Esophagus muscularis mucosa (tissue), 4 donors: Measurements from ENCODE around the gene PRKAG2. TPM values are rescaled to one million over a fixed set of nuclear protein-coding genes. Genes with fewer than 3 reads are reported as not detected.
"Not testable (repeated sequence)": the region's sequence is repeated elsewhere in the genome, so short reads cannot be mapped to it uniquely, and the experiment has no call there.

Source experiments
- DNase-seq: peaks from one replicate; pipeline ENCODE4 v3.0.0-alpha.2; 2017; ENCODE audit errors: extremely low spot score
- H3K27ac ChIP-seq, 4 donors: fragments of 200-600 bp; sonication (generic); replicated peaks in 1 of 4; 1 replicate in 3 of 4; 2 replicates in 1 of 4; pipeline ENCODE4 v1.5.1; 2016 to 2019; ENCODE audit warnings: mild to moderate bottlenecking in 1 of 4
- H3K27me3 ChIP-seq, 4 donors: fragments of 200-600 bp; sonication (generic); one replicate each; pipeline versions ENCODE4 v1.5.1 to v1.6.0; 2016 to 2019
- H3K36me3 ChIP-seq, 4 donors: fragments of 200-600 bp; sonication (generic); one replicate each; pipeline ENCODE4 v1.5.1; 2016 to 2019
- H3K4me1 ChIP-seq, 4 donors: fragments of 200-600 bp; sonication (generic); one replicate each; pipeline ENCODE4 v1.5.1; 2016 to 2019
- H3K4me3 ChIP-seq, 4 donors: fragments of 200-600 bp; sonication (generic); 1 replicate in 2 of 4; 2 replicates in 2 of 4; pipeline ENCODE4 v1.5.1; 2016 to 2019; ENCODE audit warnings: mild to moderate bottlenecking in 4 of 4, moderate library complexity in 1 of 4
- H3K9me3 ChIP-seq, 4 donors: fragments of 200-600 bp; sonication (generic); 1 replicate in 3 of 4; 2 replicates in 1 of 4; pipeline ENCODE4 v1.5.1; 2016 to 2019
- EP300 ChIP-seq: sonication (generic); formaldehyde crosslinking; IDR thresholded peaks from one replicate; pipeline ENCODE4 v1.6.1; 2017; ENCODE audit warnings: antibody characterized with exemption
- POLR2A ChIP-seq: fragments of 450-650 bp; IDR thresholded peaks from one replicate; pipeline ENCODE4 v1.6.1; 2017; ENCODE audit warnings: antibody characterized with exemption, moderate library complexity, mild to moderate bottlenecking, low read depth
- POLR2AphosphoS5 ChIP-seq, 2 donors: sonication (generic); formaldehyde crosslinking; IDR thresholded peaks; one replicate each; pipeline ENCODE4 v1.6.1; 2017; ENCODE audit warnings: antibody characterized with exemption in 2 of 2
- WGBS: methylation state at CpG from one replicate; pipeline ENCODE4 v1.1.5; 2018; 5-methylcytosine and 5-hydroxymethylcytosine counted together
- intact Hi-C: fragments of 100-400 bp; cut with DNase I; formaldehyde crosslinking; loops from one replicate; pipeline ENCODE4 v1.15.1; 2023
- total RNA-seq, 4 donors: library from RNA; depleted of rRNA; stranded (reverse); fragments of >200 nt; gene quantifications; one replicate each; pipeline versions ENCODE4 v1.1.0 to v1.2.1, GENCODE V29; 2016
- TF ChIP-seq, protein P1 (sequence below), 3 experiments: fragments of 200-600 bp in 2 of 3; fragments of 450-650 bp in 1 of 3; sonication (generic) in 2 of 3; IDR thresholded peaks; one replicate each; pipeline ENCODE4 v1.5.1; 2017 to 2019; ENCODE audit warnings: antibody characterized with exemption in 3 of 3, mild to moderate bottlenecking in 2 of 3, moderate library complexity in 1 of 3

Gene PRKAG2
- total RNA-seq, 4 donors from 2014 or later = 51.3 to 97.2 (median 77.5) TPM

DNA sequence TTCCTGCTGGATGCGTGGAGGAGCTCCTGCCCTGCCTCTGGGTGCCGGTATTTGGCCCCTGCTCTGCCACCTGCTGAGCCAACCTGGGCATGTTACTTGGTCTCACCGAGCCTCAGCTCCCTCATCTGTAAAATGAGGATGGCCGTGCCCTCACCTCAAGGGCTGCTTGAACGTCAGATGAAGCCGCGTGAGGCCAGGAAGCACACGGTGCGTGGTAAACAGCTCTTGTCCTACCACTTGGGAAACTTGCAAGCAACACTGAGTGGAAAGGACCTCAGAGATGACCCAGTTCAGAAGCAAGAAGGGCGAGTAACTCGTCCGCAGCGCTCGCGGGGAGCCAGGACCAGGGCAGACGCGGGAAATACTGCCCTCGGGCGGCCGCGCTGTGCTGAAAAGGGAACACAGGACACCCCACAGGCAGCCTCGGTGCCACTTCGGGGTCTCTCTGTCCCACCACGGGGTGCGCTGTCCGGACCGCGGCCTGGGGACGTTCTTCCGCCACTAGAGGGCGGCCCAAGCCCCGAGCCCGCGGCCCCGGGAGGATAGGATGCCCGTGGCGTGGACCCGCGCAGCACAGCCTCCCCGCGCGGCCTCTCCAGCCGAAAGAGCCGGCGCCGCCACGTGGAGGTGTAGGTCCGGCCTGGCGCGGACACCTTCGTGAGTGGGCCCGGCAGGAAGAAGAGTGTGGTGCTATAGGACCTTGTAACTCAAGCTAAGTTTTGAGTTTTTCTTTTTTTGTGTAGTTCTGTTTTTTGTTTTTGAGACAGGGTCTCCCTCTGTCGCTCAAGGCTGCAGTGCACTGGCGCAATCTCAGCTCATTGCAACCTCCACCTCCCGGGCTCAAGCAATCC, 94.1 kb downstream of the PRKAG2 start:
- H3K4me3 ChIP-seq = peak overlapping the region; percentile 26 to 48 (median 32)
- H3K27ac ChIP-seq = peak overlapping the region in 1 of 4 donors; percentile 2
- TF ChIP-seq POLR2AphosphoS5 (IDR thresholded peaks at IDR 0.05) = peak in 1 of 2 donors; percentile 39
- no peak for TF ChIP-seq EP300
- TF ChIP-seq, protein P1, sequence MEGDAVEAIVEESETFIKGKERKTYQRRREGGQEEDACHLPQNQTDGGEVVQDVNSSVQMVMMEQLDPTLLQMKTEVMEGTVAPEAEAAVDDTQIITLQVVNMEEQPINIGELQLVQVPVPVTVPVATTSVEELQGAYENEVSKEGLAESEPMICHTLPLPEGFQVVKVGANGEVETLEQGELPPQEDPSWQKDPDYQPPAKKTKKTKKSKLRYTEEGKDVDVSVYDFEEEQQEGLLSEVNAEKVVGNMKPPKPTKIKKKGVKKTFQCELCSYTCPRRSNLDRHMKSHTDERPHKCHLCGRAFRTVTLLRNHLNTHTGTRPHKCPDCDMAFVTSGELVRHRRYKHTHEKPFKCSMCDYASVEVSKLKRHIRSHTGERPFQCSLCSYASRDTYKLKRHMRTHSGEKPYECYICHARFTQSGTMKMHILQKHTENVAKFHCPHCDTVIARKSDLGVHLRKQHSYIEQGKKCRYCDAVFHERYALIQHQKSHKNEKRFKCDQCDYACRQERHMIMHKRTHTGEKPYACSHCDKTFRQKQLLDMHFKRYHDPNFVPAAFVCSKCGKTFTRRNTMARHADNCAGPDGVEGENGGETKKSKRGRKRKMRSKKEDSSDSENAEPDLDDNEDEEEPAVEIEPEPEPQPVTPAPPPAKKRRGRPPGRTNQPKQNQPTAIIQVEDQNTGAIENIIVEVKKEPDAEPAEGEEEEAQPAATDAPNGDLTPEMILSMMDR (IDR thresholded peaks at IDR 0.05) = peak; percentile 81 to 93 (median 85)
- TF ChIP-seq POLR2A = no peak

GRCh38 chr7:151782256-151782597, 94.7 kb downstream of the PRKAG2 start:
- intact Hi-C loops = loop anchor here (5.0 to 10.0 kb wide), 2 partner anchors 90 to 153 kb away; no protein-coding TSS in a partner anchor
- H3K27ac ChIP-seq = peak overlapping the region in 1 of 4 donors; percentile 2
- peaks cover 9 to 26% (median 21%) of the 10 kb centered on the region in 4 donors for H3K4me1 ChIP-seq
- H3K27me3 ChIP-seq, H3K4me3 ChIP-seq, DNase-seq, H3K9me3 ChIP-seq: not testable (repeated sequence)
- WGBS = 93% methylated on average over 1 of the region's 4 CpGs
- peaks cover 0 to 13% (median 3%) of the 10 kb centered on the region in 4 donors for H3K36me3 ChIP-seq

More for the DNA sequence above, 94.1 kb downstream of the PRKAG2 start:
- Histone ChIP-seq H3K27me3 (no peaks in the 10 kb centered on the region), H3K9me3 (no peaks in the 10 kb centered on the region), H3K4me1 (peaks cover 9 to 20% (median 15%) of the 10 kb centered on the region in 4 donors), H3K36me3 (peaks cover 0 to 13% (median 3%) of the 10 kb centered on the region in 4 donors)
- peak; percentile 94 for DNase-seq
- intact Hi-C loops = loop anchor here (5.0 to 10.0 kb wide), 2 partner anchors 89 to 152 kb away; no protein-coding TSS in a partner anchor
- 9% methylated on average over 48 of the region's 55 CpGs for WGBS

DNA sequence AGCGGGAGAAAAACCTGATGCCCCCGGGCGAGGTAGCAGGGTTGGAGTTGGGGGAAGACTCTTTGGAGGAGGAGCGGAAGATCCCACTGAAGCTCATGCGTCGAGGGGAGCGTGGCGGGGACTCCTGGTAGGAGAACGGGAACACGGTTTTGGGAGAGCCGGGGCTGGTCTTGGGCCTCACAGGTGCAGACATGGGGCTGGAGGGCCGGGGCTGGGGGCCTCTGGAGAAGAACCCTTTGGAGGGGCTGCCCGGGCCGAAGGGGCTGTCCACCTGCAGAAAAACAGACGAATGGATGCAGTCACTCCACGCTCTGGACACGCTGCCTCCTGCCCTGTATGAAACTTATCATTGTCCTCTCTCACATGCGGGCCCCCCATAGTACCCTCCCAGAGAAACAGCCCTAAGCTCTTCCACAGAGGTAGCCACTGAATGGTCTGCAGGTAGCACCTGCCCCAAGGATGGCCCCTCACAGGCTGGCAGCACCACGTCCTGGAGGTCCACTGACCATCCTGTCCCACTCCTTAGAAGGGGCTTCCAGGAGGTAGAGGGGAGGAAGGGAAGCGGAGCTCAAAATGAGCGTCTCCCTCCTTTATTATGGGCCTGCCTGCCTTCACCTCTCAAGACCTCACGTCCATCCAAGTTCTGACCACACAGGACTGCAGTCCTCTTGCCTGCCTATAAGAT, 95.6 kb downstream of the PRKAG2 start:
- TF ChIP-seq EP300 (no peak), POLR2A (no peak), POLR2AphosphoS5 (IDR thresholded peaks at IDR 0.05) (no peak)
- TF ChIP-seq, protein P1 (IDR thresholded peaks at IDR 0.05) = no peak
- no peak overlapping the region for H3K27ac ChIP-seq
- H3K9me3 ChIP-seq = no peaks in the 10 kb centered on the region
- peaks cover 0 to 13% (median 3%) of the 10 kb centered on the region in 4 donors for H3K36me3 ChIP-seq
- 89% methylated on average over 21 of the region's 22 CpGs for WGBS
- no peak for DNase-seq
- H3K27me3 ChIP-seq = no peaks in the 10 kb centered on the region
- intact Hi-C loops = loop anchor here (5.0 to 10.0 kb wide), 2 partner anchors 91 to 153 kb away; no protein-coding TSS in a partner anchor
- H3K4me1 ChIP-seq = peaks cover 9 to 27% (median 22%) of the 10 kb centered on the region in 4 donors
- no peak overlapping the region for H3K4me3 ChIP-seq

GRCh38 chr7:151780631-151781030, 96.3 kb downstream of the PRKAG2 start:
- DNase-seq = no peak
- intact Hi-C loops = loop anchor here (5.0 to 10.0 kb wide), 2 partner anchors 92 to 154 kb away; no protein-coding TSS in a partner anchor
- H3K4me3 ChIP-seq = no peak overlapping the region

More at GRCh38 chr7:151780631-151781030, 96.3 kb downstream of the PRKAG2 start:
- H3K4me1 ChIP-seq = peaks cover 9 to 27% (median 22%) of the 10 kb centered on the region in 4 donors
- H3K36me3 ChIP-seq = peaks cover 0 to 7% (median 3%) of the 10 kb centered on the region in 4 donors
- H3K27ac ChIP-seq = no peak overlapping the region
- TF ChIP-seq EP300 (no peak), POLR2AphosphoS5 (IDR thresholded peaks at IDR 0.05) (no peak), POLR2A (no peak)
- TF ChIP-seq, protein P1 (IDR thresholded peaks at IDR 0.05) = no peak
- no peaks in the 10 kb centered on the region for H3K27me3 ChIP-seq
- no peaks in the 10 kb centered on the region for H3K9me3 ChIP-seq
- WGBS = 74% methylated on average over 3 of the region's 3 CpGs
